Measurements from ENCODE around the gene KIT. TPM values are rescaled to one million over a fixed set of nuclear protein-coding genes. Genes with fewer than 3 reads are reported as not detected.

KIT gene
- total RNA-seq, 1 donor from 2014 or later = 1.4 TPM

DNA sequence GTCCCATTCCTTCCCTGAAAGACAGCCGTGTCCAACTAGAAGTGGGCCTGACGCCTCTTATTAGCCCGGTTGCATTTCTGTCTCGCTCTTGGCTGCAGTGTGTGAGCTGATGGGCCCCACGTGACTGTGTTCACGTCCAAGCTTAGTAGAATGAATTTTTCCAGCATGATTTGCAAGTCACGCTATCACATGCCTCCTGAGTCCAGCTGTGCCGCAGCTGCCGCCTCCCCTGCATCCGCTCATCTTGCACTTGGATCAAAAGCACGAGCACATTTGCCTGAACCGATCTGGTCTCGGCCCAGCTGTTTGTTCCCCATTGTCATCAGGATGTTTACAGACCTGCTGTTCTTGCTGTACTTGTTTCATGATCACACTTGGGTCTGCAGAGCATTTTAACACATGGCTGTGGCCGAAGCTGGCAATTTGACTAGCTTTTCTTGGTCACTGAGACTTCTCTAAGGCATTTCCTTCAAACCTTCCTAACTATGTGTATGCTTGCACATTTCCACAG, 126.5 kb downstream of the KIT start:
- peak; percentile 94 for ATAC-seq
- DNase-seq = peak; percentile 89
- intact Hi-C loops (cut with micrococcal nuclease) = no loop called here
